Astrocyte of the cerebellum (primary cell): ENCODE data around the gene NRL.

Experiments
- DNase-seq: peaks from one replicate; pipeline ENCODE4 v3.0.0-alpha.2; 2011; ENCODE audit warnings: low read depth
- H3K4me3 ChIP-seq: 2 replicates; pipeline ENCODE4 v1.5.1; 2011; ENCODE audit warnings: mild to moderate bottlenecking, low read depth, low read length, moderate library complexity
- CTCF ChIP-seq: IDR thresholded peaks from 2 replicates; pipeline ENCODE4 v1.5.1; 2012; ENCODE audit warnings: low read length, low read depth, moderate library complexity, mild to moderate bottlenecking; ENCODE audit errors: missing control alignments
- in situ Hi-C: cut with HindIII; loops from 2 replicates; pipeline ENCODE4 v1.10.0; 2017; ENCODE audit warnings: low sequenced_read_pairs

The NRL gene

GRCh38 chr14:24079491-24080141 lies 35.1 kb downstream of the NRL start:
- in situ Hi-C loops: no loop called here
- no peak for TF ChIP-seq CTCF
- DNase-seq: no peak
- no peak overlapping the region for H3K4me3 ChIP-seq

DNA sequence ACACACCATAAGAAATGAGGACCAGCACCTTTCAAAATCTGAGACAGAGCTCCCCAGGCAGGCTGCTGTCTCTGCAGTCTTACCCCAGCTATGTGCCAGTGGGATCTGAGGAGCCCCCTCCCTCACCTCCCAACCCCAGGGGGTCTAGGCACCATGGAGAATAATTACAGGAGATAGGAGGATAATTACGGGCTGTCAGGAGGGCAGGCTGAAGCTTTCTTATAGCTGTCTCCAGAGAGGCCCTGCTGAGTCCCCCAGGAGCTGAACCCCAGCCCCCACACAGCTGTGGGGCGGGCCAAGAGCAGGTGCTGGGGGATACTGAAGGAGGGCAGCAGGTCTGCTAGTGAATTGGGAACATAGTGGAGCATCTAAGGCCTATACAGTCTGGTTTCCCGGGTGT lies 36.6 kb downstream of the NRL start:
- no peak overlapping the region for H3K4me3 ChIP-seq
- TF ChIP-seq CTCF: no peak
- in situ Hi-C loops: no loop called here
- no peak for DNase-seq

DNA sequence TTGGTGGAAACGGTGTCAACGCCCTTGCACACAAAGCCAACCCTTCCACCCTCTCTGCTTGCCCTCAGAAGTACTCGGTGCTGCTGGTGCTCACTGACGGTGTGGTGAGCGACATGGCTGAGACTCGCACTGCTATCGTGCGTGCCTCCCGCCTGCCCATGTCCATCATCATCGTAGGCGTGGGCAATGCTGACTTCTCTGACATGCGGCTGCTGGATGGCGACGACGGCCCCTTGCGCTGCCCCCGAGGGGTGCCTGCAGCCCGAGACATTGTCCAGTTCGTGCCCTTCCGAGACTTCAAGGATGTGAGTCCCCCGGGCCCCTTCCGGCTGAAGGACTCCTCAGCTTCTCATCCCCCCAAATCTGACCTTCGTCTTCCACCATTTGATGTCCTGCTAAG lies 37.7 kb downstream of the NRL start:
- in situ Hi-C loops: no loop called here
- DNase-seq: no peak
- TF ChIP-seq CTCF: no peak

DNA sequence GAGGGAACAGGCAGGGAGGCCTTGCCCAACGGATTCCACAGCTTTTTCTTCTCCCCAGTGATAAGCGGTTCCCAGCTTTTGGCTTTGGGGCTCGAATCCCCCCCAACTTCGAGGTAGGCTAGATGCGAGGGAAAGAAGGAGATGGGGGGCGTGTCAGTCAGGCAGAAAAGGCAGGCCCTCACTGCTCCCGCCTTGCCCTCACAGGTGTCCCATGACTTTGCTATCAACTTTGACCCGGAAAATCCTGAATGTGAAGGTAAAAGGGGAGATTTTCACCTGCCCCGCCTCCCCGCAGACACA lies 38.5 kb downstream of the NRL start:
- in situ Hi-C loops: no loop called here
- no peak for DNase-seq
- no peak for TF ChIP-seq CTCF
- H3K4me3 ChIP-seq: no peak overlapping the region

More for the DNA sequence above, 37.7 kb downstream of the NRL start:
- H3K4me3 ChIP-seq: no peak overlapping the region

- TF ChIP-seq CTCF: no peak
- no peak for DNase-seq
- no peak overlapping the region for H3K4me3 ChIP-seq
- in situ Hi-C loops: no loop called here
These were observed 39.1 kb downstream of the NRL start for GRCh38 chr14:24075485-24076301.

DNA sequence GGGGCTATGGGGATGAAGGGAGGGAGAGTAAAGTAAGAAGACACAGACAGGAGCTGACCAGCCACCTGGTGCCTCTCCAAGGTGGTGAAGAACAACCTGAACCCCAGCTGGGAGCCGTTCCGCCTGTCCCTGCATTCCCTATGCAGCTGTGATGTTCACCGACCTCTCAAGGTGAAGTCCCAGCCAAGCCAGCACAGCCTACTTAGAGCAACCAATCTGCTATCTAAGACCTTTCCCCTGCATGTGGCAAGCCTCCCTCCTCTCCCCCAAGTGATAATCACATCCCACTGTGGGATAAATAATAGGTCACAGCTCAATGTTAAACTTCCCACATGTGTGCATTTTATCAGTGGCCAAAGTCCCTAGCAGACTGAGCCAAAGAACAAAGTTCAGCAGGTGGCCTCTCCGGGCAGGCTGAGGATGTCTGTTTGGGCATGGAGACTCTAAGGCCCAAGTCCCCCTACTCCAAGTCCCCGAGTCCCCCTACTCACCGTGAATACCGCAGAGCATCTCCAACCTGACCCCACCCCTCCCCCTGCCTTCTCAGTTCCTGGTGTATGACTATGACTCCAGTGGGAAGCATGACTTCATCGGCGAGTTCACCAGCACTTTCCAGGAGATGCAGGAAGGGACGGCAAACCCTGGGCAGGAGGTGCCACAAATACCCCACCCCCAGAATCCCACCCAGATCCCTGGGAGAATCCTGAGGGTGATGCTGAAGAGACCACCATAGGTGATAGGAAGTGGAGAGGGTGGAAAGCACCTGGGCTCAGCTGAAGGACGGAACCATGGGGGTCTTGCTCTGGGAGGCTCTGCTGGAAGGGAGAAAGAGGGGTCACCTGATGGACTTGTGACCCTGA lies 39.9 kb downstream of the NRL start:
- TF ChIP-seq CTCF: no peak
- in situ Hi-C loops: no loop called here
- H3K4me3 ChIP-seq: no peak overlapping the region
- DNase-seq: no peak
